Epithelial cell of proximal tubule (primary cell): ENCODE data around the gene NCKAP1. TPM values are rescaled to one million over a fixed set of nuclear protein-coding genes. Genes with fewer than 3 reads are reported as not detected.

ENCODE experiments used
- DNase-seq: peaks from one replicate; pipeline ENCODE4 v3.0.0-alpha.2; 2011; ENCODE audit warnings: low read depth
- H3K4me3 ChIP-seq: 2 replicates; pipeline ENCODE4 v1.5.1; 2011; ENCODE audit warnings: low read depth, mild to moderate bottlenecking, low read length
- total RNA-seq: library from RNA; depleted of rRNA; stranded (reverse); fragments of >200 nt; gene quantifications from 2 replicates; pipeline ENCODE4 v1.2.3, GENCODE V29; 2015
- TF ChIP-seq, protein P1 (sequence below): conservative IDR thresholded peaks from 2 replicates; pipeline ENCODE4 v1.5.1; 2012; ENCODE audit warnings: low read depth, mild to moderate bottlenecking, low read length

NCKAP1 gene
- total RNA-seq, 1 donor from 2014 or later, result 79.5 TPM

DNA sequence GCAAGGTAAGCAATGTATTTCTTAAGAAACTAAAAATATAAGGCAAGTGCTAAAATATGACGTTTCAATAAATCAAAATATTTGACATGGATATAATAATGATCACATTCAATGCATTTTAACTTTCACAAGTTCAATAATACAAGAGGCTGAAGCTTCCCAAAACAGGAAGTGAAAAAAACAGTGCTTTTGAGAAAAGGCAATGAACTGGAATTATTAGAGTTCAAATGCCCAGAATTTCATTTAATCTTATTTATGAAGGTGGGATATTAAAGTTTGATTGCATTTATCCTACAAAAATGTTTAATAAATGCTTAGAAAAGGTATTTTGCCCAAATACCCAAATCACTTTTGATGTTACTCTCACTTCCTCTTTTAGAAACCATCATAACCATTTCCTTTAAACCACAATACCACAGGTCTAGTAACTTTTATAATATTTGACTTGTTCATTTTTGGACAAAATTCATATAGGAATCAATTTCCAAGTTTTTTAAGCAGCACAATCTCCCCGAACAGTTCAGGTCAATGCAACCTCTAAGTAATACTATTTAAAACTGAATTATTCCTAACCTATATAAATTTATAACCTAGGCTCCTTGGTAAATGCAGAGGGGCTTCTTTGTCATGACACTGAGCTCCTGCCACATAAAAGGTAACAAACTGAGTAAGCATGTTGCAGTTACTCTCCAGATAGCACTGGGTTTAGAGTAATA is 2.1 kb downstream of the NCKAP1 start:
- TF ChIP-seq, protein P1, sequence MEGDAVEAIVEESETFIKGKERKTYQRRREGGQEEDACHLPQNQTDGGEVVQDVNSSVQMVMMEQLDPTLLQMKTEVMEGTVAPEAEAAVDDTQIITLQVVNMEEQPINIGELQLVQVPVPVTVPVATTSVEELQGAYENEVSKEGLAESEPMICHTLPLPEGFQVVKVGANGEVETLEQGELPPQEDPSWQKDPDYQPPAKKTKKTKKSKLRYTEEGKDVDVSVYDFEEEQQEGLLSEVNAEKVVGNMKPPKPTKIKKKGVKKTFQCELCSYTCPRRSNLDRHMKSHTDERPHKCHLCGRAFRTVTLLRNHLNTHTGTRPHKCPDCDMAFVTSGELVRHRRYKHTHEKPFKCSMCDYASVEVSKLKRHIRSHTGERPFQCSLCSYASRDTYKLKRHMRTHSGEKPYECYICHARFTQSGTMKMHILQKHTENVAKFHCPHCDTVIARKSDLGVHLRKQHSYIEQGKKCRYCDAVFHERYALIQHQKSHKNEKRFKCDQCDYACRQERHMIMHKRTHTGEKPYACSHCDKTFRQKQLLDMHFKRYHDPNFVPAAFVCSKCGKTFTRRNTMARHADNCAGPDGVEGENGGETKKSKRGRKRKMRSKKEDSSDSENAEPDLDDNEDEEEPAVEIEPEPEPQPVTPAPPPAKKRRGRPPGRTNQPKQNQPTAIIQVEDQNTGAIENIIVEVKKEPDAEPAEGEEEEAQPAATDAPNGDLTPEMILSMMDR, result no peak
- no peak for DNase-seq
- peak overlapping the region; percentile 84 for H3K4me3 ChIP-seq

- TF ChIP-seq, protein P1, result no peak
- DNase-seq, result no peak
Measured at GRCh38 chr2:183035298-183035953, 2.8 kb downstream of the NCKAP1 start.

DNA sequence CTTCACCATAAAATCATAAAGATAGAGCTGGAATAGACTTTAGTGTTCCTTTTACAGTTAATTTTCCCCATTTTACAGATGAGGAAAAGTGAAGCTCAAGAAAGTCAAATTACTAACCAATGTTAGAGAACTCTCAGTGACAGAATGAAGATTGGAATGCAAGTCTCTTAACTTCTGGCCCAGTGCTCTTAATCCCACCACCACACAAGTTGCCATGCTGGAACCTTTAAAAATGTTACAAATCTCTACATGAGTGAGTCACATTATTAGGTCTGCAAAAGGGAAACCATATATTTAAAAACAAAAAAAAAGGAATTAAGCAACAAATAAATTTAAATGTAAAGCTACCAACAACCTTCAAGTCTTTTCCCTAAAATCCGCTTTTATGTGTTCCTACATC is 3.5 kb downstream of the NCKAP1 start:
- TF ChIP-seq, protein P1, result no peak
- DNase-seq, result no peak
- no peak overlapping the region for H3K4me3 ChIP-seq

More at GRCh38 chr2:183035298-183035953, 2.8 kb downstream of the NCKAP1 start:
- peak overlapping the region; percentile 84 for H3K4me3 ChIP-seq

GRCh38 chr2:183033951-183034350 is 4.3 kb downstream of the NCKAP1 start:
- H3K4me3 ChIP-seq, result no peak overlapping the region
- no peak for DNase-seq
- TF ChIP-seq, protein P1, result no peak

DNA sequence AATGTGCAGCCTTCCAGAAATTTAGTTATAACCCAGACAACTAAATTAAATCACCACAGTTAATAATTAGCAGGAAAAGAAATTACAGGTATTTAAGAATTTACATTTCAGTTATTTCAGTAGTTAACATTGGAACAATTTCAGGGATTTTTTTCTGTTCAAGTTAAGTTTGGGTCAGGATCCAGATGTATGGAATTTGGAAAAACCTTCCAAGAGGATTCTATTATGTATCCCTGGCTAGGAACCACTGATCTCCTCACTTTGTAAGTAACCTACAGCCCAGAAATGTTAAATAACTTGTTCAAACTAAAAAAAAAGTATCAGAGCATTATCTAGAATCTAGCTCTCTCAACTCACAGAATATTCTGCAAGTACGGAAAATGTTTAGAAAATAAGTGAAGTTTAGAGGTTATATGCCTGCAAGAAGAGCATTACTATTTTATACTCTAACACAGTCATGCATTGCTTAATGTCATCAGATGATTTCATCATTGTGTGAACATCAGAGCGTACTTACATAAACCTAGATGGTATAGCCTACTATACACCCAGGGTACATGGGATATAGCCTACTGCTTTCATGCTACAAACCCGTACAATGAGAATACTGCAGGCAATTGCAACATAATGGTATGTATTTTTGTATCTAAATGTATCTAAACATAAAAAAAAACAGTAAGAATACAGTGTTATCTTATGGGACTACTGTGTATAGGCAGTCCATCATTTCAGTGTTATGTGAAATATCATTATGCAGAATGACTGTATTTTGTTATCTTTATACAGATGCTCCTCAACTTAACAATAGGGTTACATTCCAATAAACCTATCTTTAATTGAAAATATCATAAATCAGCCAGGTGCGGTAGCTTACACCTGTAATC is 6.1 kb downstream of the NCKAP1 start:
- TF ChIP-seq, protein P1, result no peak
- no peak for DNase-seq
- no peak overlapping the region for H3K4me3 ChIP-seq

- DNase-seq, result no peak
- H3K4me3 ChIP-seq, result no peak overlapping the region
Measured at GRCh38 chr2:183029219-183029618, 9.0 kb downstream of the NCKAP1 start.

More at GRCh38 chr2:183029219-183029618, 9.0 kb downstream of the NCKAP1 start:
- TF ChIP-seq, protein P1, result no peak
